ENCODE measurements around the gene NRN1L. TPM values are rescaled to one million over a fixed set of nuclear protein-coding genes. Genes with fewer than 3 reads are reported as not detected.

The NRN1L gene
- total and polyA plus RNA-seq, 4 donors: 1.1 to 5.8 (median 3.6) TPM

DNA sequence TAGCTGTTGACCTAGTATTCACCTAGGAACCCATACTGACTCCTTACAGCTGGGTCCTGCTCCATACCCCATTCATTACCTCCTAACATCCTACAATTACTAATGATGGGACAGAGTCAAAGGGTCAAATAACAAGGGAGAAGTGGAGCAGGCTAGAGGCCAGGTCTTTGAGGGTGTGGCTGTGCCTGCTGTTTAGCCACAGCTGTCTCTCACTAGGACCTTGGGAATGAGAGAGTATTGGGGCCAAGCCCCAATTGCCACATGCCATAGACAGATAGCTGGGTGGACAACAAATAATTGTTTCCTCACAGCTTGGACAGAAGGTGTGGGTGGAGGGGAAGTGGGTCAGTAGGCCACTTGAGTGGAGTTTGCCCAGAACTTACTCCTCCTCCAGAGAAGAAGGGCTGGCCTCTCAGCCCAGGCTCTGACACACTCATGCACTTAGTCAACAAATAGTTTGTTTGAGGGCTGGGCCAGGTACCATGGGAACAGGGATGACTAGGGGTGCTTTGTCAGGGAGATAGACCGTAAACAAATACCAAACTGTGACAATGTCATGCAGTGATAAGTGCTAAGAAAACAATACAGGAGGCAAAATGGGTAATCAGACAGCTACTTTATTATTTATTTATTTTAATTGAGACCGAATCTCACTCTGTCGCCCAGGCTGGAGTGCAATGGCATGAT is 27.0 kb upstream of the NRN1L start:
- H3K27me3 ChIP-seq (ENCODE audit: control insufficient read depth in 3 of 3, insufficient read depth in 3 of 3, low read length in 2 of 3): no peaks in the 10 kb centered on the region
- H3K27ac ChIP-seq (ENCODE audit: low read depth in 1 of 2, low read length in 1 of 2): peak overlapping the region; percentile 84 to 94
- H3K36me3 ChIP-seq (ENCODE audit: control insufficient read depth in 4 of 4, insufficient read depth in 4 of 4, low read length in 4 of 4): peaks cover 0 to 9% (median 6%) of the 10 kb centered on the region in 4 donors
- DNase-seq: peak in 2 of 3 donors; percentile 39 to 44
- H3K4me1 ChIP-seq (ENCODE audit: control insufficient read depth in 5 of 5, insufficient read depth in 5 of 5, low read length in 5 of 5): peaks cover 0 to 49% (median 12%) of the 10 kb centered on the region in 5 donors
- H3K9ac ChIP-seq (ENCODE audit: insufficient read depth in 1 of 2, low read length in 2 of 2): peak overlapping the region in 1 of 2 donors; percentile 17
- no peak overlapping the region for H3K4me3 ChIP-seq
- H3K9me3 ChIP-seq (ENCODE audit: control insufficient read depth in 4 of 4, insufficient read depth in 3 of 4, low read length in 3 of 4): no peaks in the 10 kb centered on the region
- TF ChIP-seq, protein P1, sequence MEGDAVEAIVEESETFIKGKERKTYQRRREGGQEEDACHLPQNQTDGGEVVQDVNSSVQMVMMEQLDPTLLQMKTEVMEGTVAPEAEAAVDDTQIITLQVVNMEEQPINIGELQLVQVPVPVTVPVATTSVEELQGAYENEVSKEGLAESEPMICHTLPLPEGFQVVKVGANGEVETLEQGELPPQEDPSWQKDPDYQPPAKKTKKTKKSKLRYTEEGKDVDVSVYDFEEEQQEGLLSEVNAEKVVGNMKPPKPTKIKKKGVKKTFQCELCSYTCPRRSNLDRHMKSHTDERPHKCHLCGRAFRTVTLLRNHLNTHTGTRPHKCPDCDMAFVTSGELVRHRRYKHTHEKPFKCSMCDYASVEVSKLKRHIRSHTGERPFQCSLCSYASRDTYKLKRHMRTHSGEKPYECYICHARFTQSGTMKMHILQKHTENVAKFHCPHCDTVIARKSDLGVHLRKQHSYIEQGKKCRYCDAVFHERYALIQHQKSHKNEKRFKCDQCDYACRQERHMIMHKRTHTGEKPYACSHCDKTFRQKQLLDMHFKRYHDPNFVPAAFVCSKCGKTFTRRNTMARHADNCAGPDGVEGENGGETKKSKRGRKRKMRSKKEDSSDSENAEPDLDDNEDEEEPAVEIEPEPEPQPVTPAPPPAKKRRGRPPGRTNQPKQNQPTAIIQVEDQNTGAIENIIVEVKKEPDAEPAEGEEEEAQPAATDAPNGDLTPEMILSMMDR (IDR thresholded peaks at IDR 0.05; ENCODE audit: control extremely low read depth, extremely low read depth): no peak
- WGBS, 2 donors: 32 to 69% methylated on average over 3 of the region's 3 CpGs
- ATAC-seq (ENCODE audit: insufficient read depth, low FRiP score): peak; percentile 91

DNA sequence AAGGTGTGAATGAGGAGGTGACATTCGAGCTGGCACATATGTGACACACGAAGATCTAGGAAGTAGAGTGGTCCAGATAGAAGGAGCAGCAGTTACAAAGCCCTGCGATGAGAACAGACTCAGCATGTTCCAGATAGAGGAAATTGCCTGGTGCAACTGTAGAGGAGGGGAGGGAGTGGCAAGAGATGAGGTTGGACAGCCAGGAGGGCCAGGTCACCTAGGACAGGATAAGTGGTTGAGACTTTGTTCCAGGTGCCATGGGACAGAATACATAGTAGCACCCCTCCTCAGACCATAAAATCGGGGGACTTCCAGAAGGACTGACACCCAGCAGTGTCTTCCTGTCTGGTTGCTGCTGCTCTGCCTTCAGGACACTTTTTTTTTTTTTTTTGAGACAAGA is 26.2 kb upstream of the NRN1L start:
- DNase-seq: no peak
- H3K9me3 ChIP-seq (ENCODE audit: control insufficient read depth in 4 of 4, insufficient read depth in 3 of 4, low read length in 3 of 4): no peaks in the 10 kb centered on the region
- H3K4me3 ChIP-seq: no peak overlapping the region
- TF ChIP-seq, protein P1 (IDR thresholded peaks at IDR 0.05; ENCODE audit: control extremely low read depth, extremely low read depth): no peak
- H3K27ac ChIP-seq (ENCODE audit: low read depth in 1 of 2, low read length in 1 of 2): peak overlapping the region; percentile 84 to 94
- H3K27me3 ChIP-seq (ENCODE audit: control insufficient read depth in 3 of 3, insufficient read depth in 3 of 3, low read length in 2 of 3): no peaks in the 10 kb centered on the region
- H3K9ac ChIP-seq (ENCODE audit: insufficient read depth in 1 of 2, low read length in 2 of 2): no peak overlapping the region
- no peak for ATAC-seq (ENCODE audit: insufficient read depth, low FRiP score)
- peaks cover 0 to 51% (median 12%) of the 10 kb centered on the region in 5 donors for H3K4me1 ChIP-seq (ENCODE audit: control insufficient read depth in 5 of 5, insufficient read depth in 5 of 5, low read length in 5 of 5)
- WGBS, 2 donors: 51 to 52% methylated on average over 4 of the region's 4 CpGs
- H3K36me3 ChIP-seq (ENCODE audit: control insufficient read depth in 4 of 4, insufficient read depth in 4 of 4, low read length in 4 of 4): peaks cover 0 to 9% (median 6%) of the 10 kb centered on the region in 4 donors

DNA sequence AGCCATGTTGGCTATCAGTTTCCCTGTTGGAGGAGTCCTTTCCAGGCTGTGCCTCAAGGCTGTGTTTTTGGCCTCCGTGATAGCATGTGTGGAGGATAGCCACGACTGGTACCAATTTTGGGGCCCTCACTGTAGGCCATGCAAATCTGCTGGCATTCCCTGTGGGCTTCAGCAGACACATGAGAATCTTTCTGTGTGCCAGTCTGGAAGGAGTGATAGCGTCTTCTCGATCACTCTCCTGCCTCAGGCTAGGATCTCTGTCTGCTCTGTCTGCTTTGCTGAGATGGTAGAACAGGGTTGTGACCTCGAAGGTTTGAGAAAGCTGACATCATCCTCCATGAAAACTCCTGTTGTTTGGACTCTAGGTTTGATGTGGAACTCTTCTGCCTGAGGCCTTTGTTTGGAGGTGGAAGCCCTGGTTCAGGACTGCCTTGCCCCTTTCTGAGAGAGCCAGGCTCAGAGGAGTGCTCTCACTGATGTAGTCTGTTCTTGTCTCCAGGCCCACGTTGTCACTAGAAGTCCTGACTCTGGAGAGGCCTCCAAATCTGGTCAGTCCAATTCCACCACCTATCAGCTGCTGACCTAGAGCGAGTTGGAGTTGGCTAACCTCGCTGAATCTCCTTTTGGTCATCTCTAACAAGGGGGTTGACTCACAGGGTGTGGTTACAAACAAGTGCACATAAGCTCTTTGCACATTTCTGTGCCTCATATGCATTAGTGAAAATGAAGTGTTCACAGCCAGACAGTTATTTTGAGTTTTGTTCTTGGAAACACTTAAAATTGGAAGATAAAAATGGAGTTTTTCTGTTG is 23.9 kb upstream of the NRN1L start:
- H3K9ac ChIP-seq (ENCODE audit: insufficient read depth in 1 of 2, low read length in 2 of 2): no peak overlapping the region
- peaks cover 0 to 45% (median 12%) of the 10 kb centered on the region in 5 donors for H3K4me1 ChIP-seq (ENCODE audit: control insufficient read depth in 5 of 5, insufficient read depth in 5 of 5, low read length in 5 of 5)
- no peaks in the 10 kb centered on the region for H3K9me3 ChIP-seq (ENCODE audit: control insufficient read depth in 4 of 4, insufficient read depth in 3 of 4, low read length in 3 of 4)
- TF ChIP-seq, protein P1 (IDR thresholded peaks at IDR 0.05; ENCODE audit: control extremely low read depth, extremely low read depth): no peak
- H3K36me3 ChIP-seq (ENCODE audit: control insufficient read depth in 4 of 4, insufficient read depth in 4 of 4, low read length in 4 of 4): peaks cover 0 to 16% (median 6%) of the 10 kb centered on the region in 4 donors
- H3K27ac ChIP-seq (ENCODE audit: low read depth in 1 of 2, low read length in 1 of 2): peak overlapping the region; percentile 35 to 81
- ATAC-seq (ENCODE audit: insufficient read depth, low FRiP score): no peak
- H3K4me3 ChIP-seq: no peak overlapping the region
- 84 to 92% methylated on average over 8 of the region's 8 CpGs for WGBS, 2 donors
- no peak for DNase-seq
- H3K27me3 ChIP-seq (ENCODE audit: control insufficient read depth in 3 of 3, insufficient read depth in 3 of 3, low read length in 2 of 3): no peaks in the 10 kb centered on the region

All from lung (tissue), 12 donors.